ENCODE data around the gene AMZ2.
"Not testable (repeated sequence)": the region's sequence is repeated elsewhere in the genome, so short reads cannot be mapped to it uniquely, and the experiment has no call there.

AMZ2 gene

GRCh38 chr17:68210570-68211315 is 37.1 kb upstream of the AMZ2 start:
- CTCF ChIA-PET = interaction anchor here (1.1 kb wide), 1 partner anchor 11 kb away, joined by 5 read pairs; no protein-coding TSS in a partner anchor
- POLR2A ChIA-PET = no interaction called here
- no peak for DNase-seq (ENCODE audit: low read depth, low spot score)
- TF ChIP-seq CTCF (IDR thresholded peaks at IDR 0.05; ENCODE audit: insufficient read depth, low read length, missing control alignments) = no peak
- no peak overlapping the region for H3K4me3 ChIP-seq (ENCODE audit: low read depth, low read length)

- H3K4me3 ChIP-seq (ENCODE audit: low read depth, low read length); DNase-seq (ENCODE audit: low read depth, low spot score); POLR2A ChIA-PET: not testable (repeated sequence)
- CTCF ChIA-PET = interaction anchor here (0.7 to 1.6 kb wide), 5 partner anchors 8 to 185 kb away, joined by 3 to 12 read pairs (median 4); no protein-coding TSS in a partner anchor
These were observed 34.1 kb upstream of the AMZ2 start for GRCh38 chr17:68213428-68214411.

GRCh38 chr17:68215453-68215852 is 32.4 kb upstream of the AMZ2 start:
- CTCF ChIA-PET; DNase-seq (ENCODE audit: low read depth, low spot score); POLR2A ChIA-PET; H3K4me3 ChIP-seq (ENCODE audit: low read depth, low read length): not testable (repeated sequence)

GRCh38 chr17:68219429-68219828 is 28.4 kb upstream of the AMZ2 start:
- H3K4me3 ChIP-seq (ENCODE audit: low read depth, low read length); POLR2A ChIA-PET; DNase-seq (ENCODE audit: low read depth, low spot score): not testable (repeated sequence)
- CTCF ChIA-PET = interaction anchor here (1.0 kb wide), 1 partner anchor 19 kb away, joined by 3 read pairs; no protein-coding TSS in a partner anchor

- POLR2A ChIA-PET; DNase-seq (ENCODE audit: low read depth, low spot score); H3K4me3 ChIP-seq (ENCODE audit: low read depth, low read length): not testable (repeated sequence)
- CTCF ChIA-PET = interaction anchor here (1.0 kb wide), 1 partner anchor 20 kb away, joined by 3 read pairs; no protein-coding TSS in a partner anchor
These were observed 27.7 kb upstream of the AMZ2 start for GRCh38 chr17:68220186-68220585.

- POLR2A ChIA-PET; DNase-seq (ENCODE audit: low read depth, low spot score); H3K4me3 ChIP-seq (ENCODE audit: low read depth, low read length); CTCF ChIA-PET: not testable (repeated sequence)
These were observed 27.1 kb upstream of the AMZ2 start for GRCh38 chr17:68220786-68221185.

- H3K4me3 ChIP-seq (ENCODE audit: low read depth, low read length) = no peak overlapping the region
- ChIA-PET CTCF (no interaction called here), POLR2A (no interaction called here)
- DNase-seq (ENCODE audit: low read depth, low spot score) = no peak
- TF ChIP-seq CTCF (IDR thresholded peaks at IDR 0.05; ENCODE audit: insufficient read depth, low read length, missing control alignments) = no peak
These were observed 26.1 kb upstream of the AMZ2 start for GRCh38 chr17:68221786-68222185.

GRCh38 chr17:68222606-68223005 is 25.2 kb upstream of the AMZ2 start:
- POLR2A ChIA-PET = no interaction called here

GRCh38 chr17:68225055-68225454 is 22.8 kb upstream of the AMZ2 start:
- CTCF ChIA-PET = interaction anchor here (0.9 to 1.4 kb wide), 3 partner anchors 20 to 211 kb away, joined by 3 to 8 read pairs (median 3); no protein-coding TSS in a partner anchor
- DNase-seq (ENCODE audit: low read depth, low spot score); H3K4me3 ChIP-seq (ENCODE audit: low read depth, low read length); POLR2A ChIA-PET: not testable (repeated sequence)

More at GRCh38 chr17:68222606-68223005, 25.2 kb upstream of the AMZ2 start:
- CTCF ChIA-PET = no interaction called here
- TF ChIP-seq CTCF (IDR thresholded peaks at IDR 0.05; ENCODE audit: insufficient read depth, low read length, missing control alignments) = no peak
- no peak overlapping the region for H3K4me3 ChIP-seq (ENCODE audit: low read depth, low read length)
- DNase-seq (ENCODE audit: low read depth, low spot score) = no peak

- POLR2A ChIA-PET; H3K4me3 ChIP-seq (ENCODE audit: low read depth, low read length); DNase-seq (ENCODE audit: low read depth, low spot score): not testable (repeated sequence)
- CTCF ChIA-PET = interaction anchor here (0.8 kb wide), 1 partner anchor 171 kb away, joined by 3 read pairs; no protein-coding TSS in a partner anchor
These were observed 19.7 kb upstream of the AMZ2 start for GRCh38 chr17:68228039-68228680.

Data from AG04449 (cell line).